Astrocyte (in vitro differentiated cells and primary cell): ENCODE measurements around the gene RAD51.

ENCODE experiments used
- CTCF ChIP-seq: IDR thresholded peaks from 2 replicates; pipeline ENCODE4 v1.5.1; 2011; ENCODE audit warnings: low read depth, mild to moderate bottlenecking, inconsistent platforms, low read length, moderate library complexity; ENCODE audit not compliant: insufficient read depth
- EZH2 ChIP-seq: IDR thresholded peaks from 2 replicates; pipeline ENCODE4 v1.6.1; 2012; ENCODE audit warnings: mild to moderate bottlenecking, low read length, inconsistent platforms; ENCODE audit not compliant: insufficient read depth

DNA sequence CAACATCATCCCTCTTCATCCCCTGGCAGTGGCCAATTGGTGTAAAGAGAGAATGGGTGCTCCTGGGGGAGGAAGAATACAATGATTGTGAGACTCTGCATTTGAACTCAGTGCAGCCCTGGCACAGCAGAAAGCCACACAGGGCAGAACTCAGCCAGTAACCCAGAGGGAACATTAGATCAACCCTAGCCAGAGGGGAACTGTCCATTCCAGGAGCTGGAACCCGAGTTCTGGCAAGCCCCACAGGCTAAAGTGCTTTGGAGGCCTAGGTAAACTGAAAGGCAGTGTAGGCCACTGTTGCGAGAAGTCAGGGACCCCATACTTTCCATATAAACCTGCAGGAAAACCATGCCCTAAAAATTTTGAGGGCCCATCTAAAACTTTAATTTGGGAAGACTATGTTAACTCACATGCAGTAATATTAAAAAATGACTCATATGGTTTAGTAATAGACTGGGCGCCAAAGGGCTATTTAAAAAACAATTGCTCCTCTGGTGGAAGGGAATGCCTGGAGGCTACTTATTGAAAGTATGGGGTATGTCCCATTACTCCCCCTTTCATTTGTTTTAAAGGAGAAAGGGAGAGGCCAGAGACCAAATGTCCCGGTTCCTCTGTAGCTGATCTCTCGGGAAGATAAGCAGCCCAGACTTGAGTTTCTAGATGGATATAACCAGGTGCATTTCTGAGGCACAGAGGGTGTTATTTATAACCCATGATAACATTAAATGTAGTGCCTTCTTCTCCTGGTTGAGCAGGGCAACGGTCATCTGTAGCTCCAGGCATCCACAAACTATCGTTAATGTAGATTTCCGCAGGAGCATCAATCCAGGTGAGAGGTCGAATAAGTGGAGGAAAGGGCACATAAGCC lies 5.8 kb upstream of the RAD51 start:
- TF ChIP-seq CTCF (no peak), EZH2 (no peak)
